SW 1271 (cell line): ENCODE results near the gene RASGRP2.

ENCODE experiments used
- DNase-seq, 2 experiments: peaks; one replicate each; lab custom pipeline; 2025; lab: John Stamatoyannopoulos, UW

Gene RASGRP2

DNA sequence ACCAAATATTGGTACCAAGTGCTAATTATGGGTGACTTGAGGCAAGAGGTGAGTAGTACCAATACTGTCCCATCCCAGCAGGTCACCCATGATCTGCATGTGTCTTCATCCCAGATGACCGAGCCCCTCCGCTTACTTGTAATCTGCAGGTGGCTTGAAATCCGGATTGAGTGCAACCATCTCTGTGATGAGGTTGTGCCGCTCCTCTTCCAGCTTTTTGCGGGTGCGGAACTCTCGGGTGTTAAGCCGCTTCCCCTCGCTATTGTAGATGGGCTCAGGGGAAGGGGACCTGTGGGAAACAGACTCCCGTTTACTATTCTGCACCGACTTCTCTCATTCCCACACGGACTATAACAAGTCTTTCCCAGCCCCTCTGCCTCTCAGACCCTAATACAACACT, 26.2 kb upstream of the RASGRP2 start:
- DNase-seq = no peak

DNA sequence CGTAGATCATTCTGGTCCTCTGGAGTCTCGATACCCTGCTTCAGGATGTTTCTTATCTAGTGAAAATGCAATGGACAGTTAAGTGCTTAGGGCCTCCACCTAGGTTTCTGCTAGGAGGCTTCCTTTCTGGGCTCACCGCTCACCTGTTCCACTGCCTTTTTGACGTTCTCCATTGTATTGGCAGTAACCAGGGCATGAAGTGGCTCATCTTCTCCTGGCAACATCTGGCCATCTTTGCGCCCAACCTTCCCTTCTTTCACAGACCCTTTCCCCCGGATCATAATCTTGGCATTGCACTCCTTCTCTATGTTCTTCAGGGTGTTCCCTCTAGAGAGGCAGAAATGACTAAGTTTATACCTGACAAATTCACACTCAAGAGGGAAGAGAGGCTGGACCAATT, 25.3 kb upstream of the RASGRP2 start:
- no peak for DNase-seq

GRCh38 chr11:64768300-64768694, 24.4 kb upstream of the RASGRP2 start:
- no peak for DNase-seq

GRCh38 chr11:64767344-64768299, 23.7 kb upstream of the RASGRP2 start:
- DNase-seq = peak in 1 of 2 experiments; percentile 30

DNA sequence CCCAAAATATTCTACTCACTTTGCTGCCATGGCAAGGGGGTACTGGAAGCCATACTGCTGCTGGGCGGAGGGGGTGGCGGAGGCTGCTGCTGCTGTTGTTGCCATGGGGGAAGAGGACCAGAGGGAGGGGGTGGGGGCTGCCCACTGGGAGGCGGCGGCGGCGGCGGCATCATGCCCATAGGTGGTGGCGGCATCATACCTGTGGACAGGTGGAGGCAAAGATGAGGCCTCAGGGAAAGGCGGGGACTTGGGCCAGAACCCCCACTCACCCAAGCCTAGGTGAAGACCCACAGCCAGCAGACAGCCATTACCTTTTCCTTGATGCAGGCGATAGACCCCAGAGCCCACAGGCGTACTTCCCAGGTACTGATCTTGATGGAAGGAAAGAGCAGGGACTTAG, 22.9 kb upstream of the RASGRP2 start:
- DNase-seq = no peak

- DNase-seq = no peak
These were observed 22.1 kb upstream of the RASGRP2 start for GRCh38 chr11:64765851-64766665.

DNA sequence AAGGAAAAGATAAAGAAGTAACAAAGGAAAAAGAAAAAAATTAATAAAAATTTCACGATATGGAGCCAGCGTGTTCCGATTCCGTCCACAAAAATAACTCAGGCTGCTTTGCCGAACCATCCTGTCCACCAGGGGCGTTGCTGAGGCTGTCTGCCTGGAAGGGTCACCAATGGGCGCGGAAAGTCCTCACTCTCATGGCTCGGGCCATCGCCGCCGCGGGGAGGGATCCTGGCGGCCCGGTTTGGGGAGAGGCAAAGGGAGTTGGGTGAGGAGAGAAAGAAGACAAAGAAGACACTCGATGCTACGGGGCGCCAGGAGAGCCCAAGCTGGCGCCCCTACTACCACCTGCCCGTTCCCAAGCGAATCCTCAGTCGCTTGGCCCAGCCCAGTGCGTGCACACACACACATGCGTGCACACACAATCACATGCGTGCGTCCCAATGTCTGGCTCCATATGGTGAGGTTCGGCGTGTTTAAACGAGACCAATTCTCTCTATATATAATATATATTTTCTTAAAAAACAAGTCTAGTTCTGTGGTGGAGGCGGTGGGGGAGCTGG, 21.4 kb upstream of the RASGRP2 start:
- DNase-seq = no peak

DNA sequence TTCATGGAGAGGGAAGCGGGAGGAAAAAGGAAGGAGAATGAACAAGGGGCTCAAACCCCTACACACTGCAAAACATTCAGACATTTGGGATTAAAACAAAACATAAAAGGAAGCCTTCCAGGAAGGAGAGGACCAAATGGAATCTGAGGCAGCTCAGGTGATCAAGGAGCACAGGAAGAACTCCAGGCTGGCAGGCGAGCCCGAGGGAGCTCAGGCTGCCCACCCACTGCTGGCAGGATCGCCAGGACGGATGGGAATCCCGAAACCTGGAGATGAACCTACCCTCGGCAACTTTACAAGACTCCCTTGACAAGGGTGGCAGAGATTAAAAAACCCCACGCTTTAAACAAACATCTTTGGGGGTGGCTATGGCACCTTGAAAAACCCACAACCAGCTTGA, 20.8 kb upstream of the RASGRP2 start:
- DNase-seq = no peak

DNA sequence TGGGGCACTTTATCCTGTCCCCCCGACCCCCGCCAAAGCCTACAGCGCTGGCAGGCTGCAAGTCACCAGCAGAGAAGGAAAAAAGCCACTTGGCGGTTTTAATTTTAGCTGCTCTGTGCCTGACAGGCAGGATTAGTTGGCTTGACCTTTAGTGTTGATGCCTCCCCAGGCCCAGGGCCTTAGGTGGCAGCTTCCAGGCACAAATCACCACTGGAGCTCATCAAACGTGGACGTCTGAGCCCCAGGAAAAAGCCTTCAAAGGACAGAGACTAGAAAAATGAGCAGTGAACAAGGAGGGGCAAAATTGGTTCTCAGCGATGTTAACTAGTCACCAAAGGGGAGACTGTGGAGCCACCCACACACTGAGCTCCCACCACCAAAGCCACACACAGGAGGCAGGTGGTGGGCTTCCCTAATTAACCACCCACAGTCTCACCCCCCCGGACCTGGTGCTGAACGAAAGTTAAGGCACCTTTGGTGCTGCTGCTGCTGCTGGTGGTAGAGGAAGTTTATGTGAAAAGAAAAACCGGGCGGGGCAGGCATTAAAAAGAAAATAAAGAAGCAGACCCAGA, 20.2 kb upstream of the RASGRP2 start:
- DNase-seq = no peak

DNA sequence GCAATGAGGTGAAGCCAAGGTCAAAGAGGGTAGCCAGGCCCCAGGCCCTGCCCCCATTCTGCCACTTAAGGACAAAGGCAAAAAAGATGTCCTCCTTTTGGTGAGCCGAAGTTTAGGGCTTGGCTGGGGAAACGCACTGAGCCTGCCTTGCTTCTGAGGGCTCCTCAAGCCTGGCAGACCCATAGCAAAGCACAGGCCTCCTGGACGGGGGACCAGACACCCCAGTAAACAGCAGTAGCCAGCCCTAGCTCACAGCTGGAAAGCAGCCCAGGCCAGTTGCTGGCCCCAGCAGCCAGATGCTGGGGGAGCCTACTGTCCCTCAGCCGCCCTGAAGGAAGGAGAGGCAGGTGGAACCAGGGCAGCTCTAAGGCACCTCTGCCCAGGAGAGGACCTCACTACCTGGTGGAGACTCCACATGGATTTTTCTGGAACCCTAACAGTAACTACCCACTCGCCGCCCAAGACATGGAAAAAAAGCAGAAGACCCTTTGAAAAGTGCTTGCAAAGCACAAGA, 19.6 kb upstream of the RASGRP2 start:
- DNase-seq = no peak

DNA sequence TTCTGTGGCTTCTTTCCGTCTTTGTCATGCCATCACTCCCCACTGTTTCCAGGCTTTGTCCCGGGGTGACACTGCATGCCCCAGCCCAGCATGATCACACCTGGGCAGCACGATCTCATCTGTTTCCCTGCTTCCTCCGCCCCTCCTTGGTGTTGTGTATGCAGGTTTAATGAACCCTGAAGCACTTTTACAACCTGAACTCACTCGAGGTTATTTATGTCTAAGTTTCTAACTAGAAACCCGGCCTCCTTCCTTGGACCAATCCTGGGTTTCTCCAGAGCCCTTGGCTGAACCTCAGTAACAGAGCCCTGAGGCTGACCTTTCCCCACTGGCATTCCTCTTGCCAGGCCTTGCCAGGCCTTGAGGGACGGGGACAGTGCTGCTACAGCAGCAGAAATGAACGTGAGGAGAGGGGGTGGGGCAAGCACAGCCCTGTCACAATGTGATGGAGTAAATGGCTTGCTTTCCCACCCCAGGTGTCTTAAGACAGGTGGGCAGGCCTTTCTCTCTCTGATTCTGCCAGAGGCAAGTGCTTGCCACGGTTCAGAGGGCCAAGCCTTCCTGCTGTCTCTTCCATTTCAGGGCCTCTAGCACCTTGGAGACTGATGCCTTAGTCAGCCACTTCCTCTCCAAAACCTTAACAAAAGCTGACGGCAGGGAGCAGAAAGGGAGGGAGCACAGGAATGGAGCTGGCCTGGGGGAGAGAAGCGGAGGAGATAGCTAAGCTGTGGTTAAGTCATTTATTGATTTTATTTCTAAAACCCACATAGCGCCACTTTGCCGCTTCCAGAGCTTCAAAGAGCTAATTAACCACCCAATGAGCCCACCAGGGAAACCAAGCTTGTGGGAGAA, 19.0 kb upstream of the RASGRP2 start:
- DNase-seq = no peak

- no peak for DNase-seq
These were observed 18.3 kb upstream of the RASGRP2 start for GRCh38 chr11:64762277-64762673.

GRCh38 chr11:64760759-64761420, 16.9 kb upstream of the RASGRP2 start:
- DNase-seq = no peak

- DNase-seq = no peak
These were observed 16.1 kb upstream of the RASGRP2 start, which contains the start of gene PYGM for GRCh38 chr11:64759722-64760719. TSS of gene PYGM (minus strand) at chr11:64759974. CDS start at chr11:64759898, 76 bp downstream.

DNA sequence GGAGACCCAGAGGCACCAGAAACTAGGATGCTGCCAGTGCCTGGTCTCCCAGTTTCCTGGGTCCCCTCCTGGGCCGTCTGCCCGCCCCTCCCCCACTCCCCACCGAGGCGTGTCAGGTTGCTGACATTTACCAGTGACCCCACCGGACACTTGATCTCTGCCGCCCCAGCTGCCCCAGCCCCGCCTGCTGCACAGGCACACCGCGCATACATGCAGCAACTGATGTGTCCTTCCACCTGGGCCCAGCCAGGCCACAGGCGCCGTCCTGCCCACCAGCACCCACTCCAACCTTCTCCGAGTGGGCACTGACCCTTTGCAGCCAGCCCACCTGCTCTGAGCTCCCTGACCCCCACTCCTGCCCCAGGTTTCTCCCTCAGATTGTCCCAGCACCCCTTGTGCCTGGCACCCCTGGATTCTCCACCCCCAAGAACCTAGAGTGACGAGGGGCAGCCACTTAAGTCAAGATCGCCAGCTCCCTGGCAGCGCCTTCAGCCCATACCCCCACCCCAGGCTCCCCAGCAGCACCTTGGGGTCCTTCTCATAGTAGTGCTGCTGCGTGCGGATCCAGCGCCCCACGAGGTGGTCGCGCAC, 15.3 kb upstream of the RASGRP2 start:
- DNase-seq = no peak

GRCh38 chr11:64758330-64759079, 14.6 kb upstream of the RASGRP2 start:
- DNase-seq = no peak

DNA sequence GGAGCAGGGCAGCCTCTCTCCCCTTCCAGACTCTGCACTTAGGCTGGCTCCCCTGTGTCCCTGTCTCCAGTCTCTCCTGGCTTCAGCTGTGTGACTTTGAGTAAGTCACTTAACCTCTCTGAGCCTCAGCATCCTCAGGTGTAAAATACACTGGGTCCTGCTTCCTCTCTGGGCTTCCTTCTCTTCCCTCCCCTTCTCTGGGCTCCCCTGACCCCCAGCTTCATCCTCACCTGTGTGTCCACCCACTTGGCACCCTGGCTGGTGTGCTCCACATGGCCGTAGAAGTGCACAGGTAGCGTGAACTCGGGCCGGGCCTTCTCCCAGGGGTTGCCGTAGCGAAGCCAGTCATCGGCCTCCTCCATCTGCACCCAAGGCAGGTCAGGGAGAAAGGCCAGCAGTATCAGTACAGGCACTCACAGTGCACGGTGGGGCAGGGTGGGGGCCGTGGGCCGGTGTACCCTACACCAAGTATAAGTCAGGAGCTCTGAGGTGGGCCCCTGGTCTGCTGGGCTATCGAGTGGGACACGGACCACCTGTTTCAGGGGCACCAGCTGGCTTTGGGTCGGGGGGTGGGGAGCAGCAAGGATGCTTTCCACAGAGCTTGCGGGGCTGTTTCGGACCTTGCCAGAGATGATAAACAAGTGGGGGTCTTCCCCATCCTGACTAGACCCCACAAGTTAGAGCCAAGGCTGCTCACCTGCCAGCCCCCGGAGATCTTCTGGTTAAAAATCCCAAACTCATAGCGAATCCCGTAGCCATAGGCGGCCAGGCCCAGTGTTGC, 13.8 kb upstream of the RASGRP2 start:
- no peak for DNase-seq
